Astrocyte (in vitro differentiated cells and primary cell): ENCODE measurements around the gene COL4A5. TPM values are rescaled to one million over a fixed set of nuclear protein-coding genes. Genes with fewer than 3 reads are reported as not detected.

Experiments
- DNase-seq: peaks from one replicate; pipeline ENCODE4 v3.0.0-alpha.2; 2010; ENCODE audit warnings: low read depth
- FAIRE-seq: peaks from 2 replicates; lab custom pipeline; 2011; peaks lifted over from hg19 to GRCh38; lab: Jason Lieb, UNC
- H2AFZ ChIP-seq: 2 replicates; pipeline ENCODE4 v1.6.0; 2012; ENCODE audit warnings: low read depth, low read length, inconsistent platforms
- H3K27ac ChIP-seq: 2 replicates; pipeline ENCODE4 v1.5.1; 2011; ENCODE audit warnings: low read depth, low read length, inconsistent platforms
- H3K27me3 ChIP-seq: 2 replicates; pipeline ENCODE4 v1.6.0; 2011; ENCODE audit warnings: low read length, inconsistent platforms; ENCODE audit not compliant: insufficient read depth
- H3K36me3 ChIP-seq: 2 replicates; pipeline ENCODE4 v1.5.1; 2011; ENCODE audit warnings: low read length, inconsistent platforms; ENCODE audit not compliant: insufficient read depth
- H3K4me1 ChIP-seq: 2 replicates; pipeline ENCODE4 v1.5.1; 2011; ENCODE audit warnings: low read length, inconsistent platforms; ENCODE audit not compliant: insufficient read depth
- H3K4me2 ChIP-seq: 2 replicates; pipeline ENCODE4 v1.6.0; 2012; ENCODE audit warnings: low read length, inconsistent platforms
- H3K4me3 ChIP-seq: 2 replicates; pipeline ENCODE4 v1.5.1; 2011; ENCODE audit warnings: low read depth, mild to moderate bottlenecking, low read length, inconsistent platforms; ENCODE audit not compliant: insufficient read depth
- H3K79me2 ChIP-seq: 2 replicates; pipeline ENCODE4 v1.6.0; 2012; ENCODE audit warnings: mild to moderate bottlenecking, low read length, inconsistent platforms; ENCODE audit not compliant: insufficient read depth
- H3K9ac ChIP-seq: 2 replicates; pipeline ENCODE4 v1.6.0; 2012; ENCODE audit warnings: mild to moderate bottlenecking, low read length, inconsistent platforms
- H3K9me3 ChIP-seq: 2 replicates; pipeline ENCODE4 v1.5.1; 2012; ENCODE audit warnings: low read depth, mild to moderate bottlenecking, low read length, inconsistent platforms; ENCODE audit not compliant: insufficient read depth
- H4K20me1 ChIP-seq: 2 replicates; pipeline ENCODE4 v1.6.0; 2012; ENCODE audit warnings: low read length, inconsistent platforms; ENCODE audit not compliant: insufficient read depth
- H3K27ac Mint-ChIP-seq: one replicate; pipeline ENCODE4 v1.8.0; 2021; ENCODE audit warnings: mild to moderate bottlenecking, mixed read lengths; ENCODE audit not compliant: unreplicated experiment
- H3K27me3 Mint-ChIP-seq: one replicate; pipeline ENCODE4 v1.8.0; 2021; ENCODE audit warnings: low read depth, mixed read lengths; ENCODE audit not compliant: unreplicated experiment
- H3K36me3 Mint-ChIP-seq: one replicate; pipeline ENCODE4 v1.8.0; 2021; ENCODE audit warnings: low read depth, mixed read lengths; ENCODE audit not compliant: unreplicated experiment
- H3K4me1 Mint-ChIP-seq: one replicate; pipeline ENCODE4 v1.8.0; 2021; ENCODE audit warnings: low read depth, mixed read lengths; ENCODE audit not compliant: unreplicated experiment
- H3K4me3 Mint-ChIP-seq: one replicate; pipeline ENCODE4 v1.8.0; 2021; ENCODE audit warnings: mild to moderate bottlenecking, moderate library complexity, mixed read lengths; ENCODE audit not compliant: unreplicated experiment
- H3K9me3 Mint-ChIP-seq: one replicate; pipeline ENCODE4 v1.8.0; 2021; ENCODE audit warnings: mild to moderate bottlenecking, mixed read lengths; ENCODE audit not compliant: unreplicated experiment
- CTCF ChIP-seq: IDR thresholded peaks from 2 replicates; pipeline ENCODE4 v1.5.1; 2011; ENCODE audit warnings: low read depth, mild to moderate bottlenecking, inconsistent platforms, low read length, moderate library complexity; ENCODE audit not compliant: insufficient read depth
- EZH2 ChIP-seq: IDR thresholded peaks from 2 replicates; pipeline ENCODE4 v1.6.1; 2012; ENCODE audit warnings: mild to moderate bottlenecking, low read length, inconsistent platforms; ENCODE audit not compliant: insufficient read depth
- total RNA-seq: library from RNA; stranded (reverse); gene quantifications from 2 replicates; pipeline ENCODE4 v1.2.1, GENCODE V29; 2021

Gene COL4A5
- total RNA-seq, 1 donor from 2014 or later, result 57.1 TPM

- Histone ChIP-seq H3K79me2 (no peaks in the 10 kb centered on the region), H3K27me3 (no peaks in the 10 kb centered on the region), H3K4me1 (no peaks in the 10 kb centered on the region), H3K36me3 (no peaks in the 10 kb centered on the region), H4K20me1 (no peaks in the 10 kb centered on the region), H3K4me3 (no peak overlapping the region), H2AFZ (no peak overlapping the region), H3K9me3 (no peaks in the 10 kb centered on the region), H3K27ac (no peak overlapping the region), H3K4me2 (no peak overlapping the region), H3K9ac (no peak overlapping the region)
- Mint-ChIP-seq H3K36me3 (no peaks in the 10 kb centered on the region), H3K9me3 (no peaks in the 10 kb centered on the region), H3K4me1 (no peaks in the 10 kb centered on the region), H3K4me3 (no peak overlapping the region), H3K27me3 (no peaks in the 10 kb centered on the region), H3K27ac (no peak overlapping the region)
- peak; percentile 99 for FAIRE-seq
- peak; percentile 2 for DNase-seq
- TF ChIP-seq EZH2, result no peak
- peak; percentile 24 for TF ChIP-seq CTCF
Measured at GRCh38 chrX:108699368-108699767, 259.7 kb downstream of the COL4A5 start.

- no peak for FAIRE-seq
- H3K27ac Mint-ChIP-seq, result no peak overlapping the region
- DNase-seq, result no peak
- Histone ChIP-seq H3K9me3 (no peaks in the 10 kb centered on the region), H3K4me3 (no peak overlapping the region), H3K27me3 (no peaks in the 10 kb centered on the region), H2AFZ (no peak overlapping the region), H3K27ac (no peak overlapping the region), H4K20me1 (no peaks in the 10 kb centered on the region), H3K4me1 (no peaks in the 10 kb centered on the region), H3K36me3 (no peaks in the 10 kb centered on the region), H3K9ac (no peak overlapping the region), H3K4me2 (no peak overlapping the region), H3K79me2 (no peaks in the 10 kb centered on the region)
- no peaks in the 10 kb centered on the region for H3K36me3 Mint-ChIP-seq
- no peaks in the 10 kb centered on the region for H3K9me3 Mint-ChIP-seq
- no peaks in the 10 kb centered on the region for H3K4me1 Mint-ChIP-seq
- TF ChIP-seq EZH2 (no peak), CTCF (no peak)
- H3K4me3 Mint-ChIP-seq, result no peak overlapping the region
- H3K27me3 Mint-ChIP-seq, result no peaks in the 10 kb centered on the region
Measured at GRCh38 chrX:108701633-108702032, 262.0 kb downstream of the COL4A5 start.

- H3K4me1 Mint-ChIP-seq, result no peaks in the 10 kb centered on the region
- H3K27me3 Mint-ChIP-seq, result no peaks in the 10 kb centered on the region
- no peak overlapping the region for H3K9ac ChIP-seq
- no peaks in the 10 kb centered on the region for H3K27me3 ChIP-seq
- no peak for DNase-seq
- no peak for FAIRE-seq
- H3K36me3 ChIP-seq, result no peaks in the 10 kb centered on the region
- H3K79me2 ChIP-seq, result no peaks in the 10 kb centered on the region
- H3K27ac ChIP-seq, result no peak overlapping the region
- no peak overlapping the region for H3K4me3 Mint-ChIP-seq
- TF ChIP-seq CTCF (no peak), EZH2 (no peak)
- no peaks in the 10 kb centered on the region for H4K20me1 ChIP-seq
- no peak overlapping the region for H3K27ac Mint-ChIP-seq
- no peaks in the 10 kb centered on the region for H3K36me3 Mint-ChIP-seq
- H3K4me1 ChIP-seq, result no peaks in the 10 kb centered on the region
- H2AFZ ChIP-seq, result no peak overlapping the region
- H3K9me3 ChIP-seq, result no peaks in the 10 kb centered on the region
- no peak overlapping the region for H3K4me3 ChIP-seq
- H3K9me3 Mint-ChIP-seq, result no peaks in the 10 kb centered on the region
- no peak overlapping the region for H3K4me2 ChIP-seq
Measured at GRCh38 chrX:108702530-108702929, 262.9 kb downstream of the COL4A5 start.
